NCI-H2227 (cell line): ENCODE results near the gene TLR7.

Experiments used
- DNase-seq: peaks from one replicate; lab custom pipeline; 2025; ENCODE audit not compliant: unreplicated experiment; lab: John Stamatoyannopoulos, UW

Gene TLR7

GRCh38 chrX:12890467-12890866 is 23.6 kb downstream of the TLR7 start:
- DNase-seq = no peak

DNA sequence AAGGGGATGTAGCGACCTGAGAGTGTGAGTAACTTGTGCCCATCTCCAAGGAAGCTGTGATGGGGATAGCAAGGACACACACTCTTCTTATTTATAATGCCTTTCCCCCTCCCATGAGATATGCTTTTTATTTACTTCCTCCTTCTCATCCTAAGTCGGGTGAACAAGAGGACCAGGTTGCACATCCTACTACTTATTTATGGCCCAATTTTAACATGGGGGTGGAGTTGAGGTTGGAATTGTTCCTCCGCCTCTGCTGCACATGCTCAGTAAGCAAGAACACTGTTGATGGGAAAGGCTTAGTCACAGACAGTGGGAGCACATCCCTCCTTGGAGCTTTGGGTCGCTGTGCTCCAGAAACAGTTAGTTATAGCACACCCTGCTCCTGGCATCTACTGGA is 24.3 kb downstream of the TLR7 start:
- DNase-seq = no peak

GRCh38 chrX:12891915-12892506 is 25.1 kb downstream of the TLR7 start:
- DNase-seq = no peak

DNA sequence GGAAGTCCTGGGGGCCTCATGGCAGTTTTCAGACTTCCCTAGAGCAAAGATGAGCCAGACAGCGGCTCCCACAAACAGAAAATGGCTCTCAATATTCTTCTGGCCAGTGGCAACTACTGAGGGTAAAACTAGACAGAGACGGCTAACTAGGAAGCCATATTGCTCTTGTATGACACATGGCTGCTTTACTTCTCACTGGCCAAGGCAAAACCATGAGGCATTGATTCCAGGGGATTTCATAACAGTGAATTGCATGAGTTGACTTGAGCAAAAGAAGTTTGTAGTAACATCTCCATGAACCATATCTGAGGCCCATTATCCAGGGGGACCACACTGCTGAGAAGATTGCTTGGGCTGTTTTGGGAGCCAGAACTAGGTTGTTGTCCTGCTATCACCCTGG is 25.8 kb downstream of the TLR7 start:
- DNase-seq = no peak

- peak; percentile 52 for DNase-seq
Observed at GRCh38 chrX:12894074-12895030, 27.5 kb downstream of the TLR7 start.

- no peak for DNase-seq
Observed at GRCh38 chrX:12895866-12896265, 29.0 kb downstream of the TLR7 start.

DNA sequence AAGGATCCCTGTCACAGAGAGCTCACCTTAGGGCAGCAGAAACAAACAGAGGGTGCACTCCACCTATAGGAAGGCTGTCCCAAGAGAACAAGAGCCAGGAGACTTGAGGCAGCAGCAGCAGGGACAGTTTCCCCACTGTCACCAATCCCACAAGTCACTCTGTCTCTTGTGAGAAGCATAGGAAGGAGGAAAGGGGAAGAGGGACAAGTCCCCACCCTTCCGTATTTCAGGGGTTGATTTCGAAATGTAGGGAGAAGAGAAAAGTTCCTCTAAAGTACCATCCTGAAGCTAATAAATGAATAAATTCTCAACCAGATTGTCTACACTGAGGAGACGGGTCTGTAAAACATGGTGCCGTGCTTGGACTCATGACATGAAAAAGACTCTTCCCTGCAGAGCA is 30.1 kb downstream of the TLR7 start:
- no peak for DNase-seq

- DNase-seq = no peak
Observed at GRCh38 chrX:12898073-12898472, 31.2 kb downstream of the TLR7 start.

- DNase-seq = no peak
Observed at GRCh38 chrX:12899506-12899905, 32.6 kb downstream of the TLR7 start.

GRCh38 chrX:12901486-12901885 is 34.6 kb downstream of the TLR7 start:
- peak; percentile 72 for DNase-seq

GRCh38 chrX:12903646-12904045 is 36.8 kb downstream of the TLR7 start:
- no peak for DNase-seq

DNA sequence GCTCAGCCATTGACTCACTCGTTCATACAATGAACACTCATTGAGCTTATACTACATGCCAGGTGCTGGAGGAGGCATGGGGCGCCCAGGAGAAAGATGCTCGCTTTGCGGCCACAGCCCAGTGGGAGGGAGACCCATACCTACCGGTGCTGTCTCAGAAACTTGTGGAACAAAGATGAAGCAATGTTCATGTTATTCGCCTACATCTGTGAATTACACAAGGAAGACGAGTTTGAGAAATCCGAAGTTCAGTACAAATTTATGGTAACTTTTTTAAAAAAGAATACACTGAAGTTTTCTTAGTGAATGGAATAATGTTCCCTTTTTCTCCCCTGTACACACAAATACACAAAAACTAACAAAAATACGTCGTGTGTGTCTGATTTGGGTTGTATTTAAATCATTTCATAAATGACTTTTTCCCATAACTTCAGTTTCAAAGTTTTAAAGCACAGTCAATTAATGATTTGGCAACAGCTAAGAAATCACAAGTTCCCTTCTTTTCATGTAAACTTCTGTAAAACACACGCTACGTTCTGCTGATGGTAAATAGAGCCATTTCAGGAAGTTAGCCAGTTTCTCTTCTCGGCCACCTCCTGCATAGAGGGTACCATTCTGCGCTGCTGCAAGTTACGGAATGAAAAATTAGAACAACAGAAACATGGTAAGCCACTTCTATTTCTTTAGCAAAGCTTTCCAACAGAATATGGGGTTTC is 39.3 kb downstream of the TLR7 start, which contains the start of gene TLR8:
TSS of gene TLR8 (plus strand) at position 575 of the 716 bp plus-strand sequence. CDS start at position 662, 87 bp downstream.
- no peak for DNase-seq

GRCh38 chrX:12910423-12911121 is 43.7 kb downstream of the TLR7 start:
- DNase-seq = no peak

GRCh38 chrX:12911122-12911470 is 44.2 kb downstream of the TLR7 start:
- no peak for DNase-seq

DNA sequence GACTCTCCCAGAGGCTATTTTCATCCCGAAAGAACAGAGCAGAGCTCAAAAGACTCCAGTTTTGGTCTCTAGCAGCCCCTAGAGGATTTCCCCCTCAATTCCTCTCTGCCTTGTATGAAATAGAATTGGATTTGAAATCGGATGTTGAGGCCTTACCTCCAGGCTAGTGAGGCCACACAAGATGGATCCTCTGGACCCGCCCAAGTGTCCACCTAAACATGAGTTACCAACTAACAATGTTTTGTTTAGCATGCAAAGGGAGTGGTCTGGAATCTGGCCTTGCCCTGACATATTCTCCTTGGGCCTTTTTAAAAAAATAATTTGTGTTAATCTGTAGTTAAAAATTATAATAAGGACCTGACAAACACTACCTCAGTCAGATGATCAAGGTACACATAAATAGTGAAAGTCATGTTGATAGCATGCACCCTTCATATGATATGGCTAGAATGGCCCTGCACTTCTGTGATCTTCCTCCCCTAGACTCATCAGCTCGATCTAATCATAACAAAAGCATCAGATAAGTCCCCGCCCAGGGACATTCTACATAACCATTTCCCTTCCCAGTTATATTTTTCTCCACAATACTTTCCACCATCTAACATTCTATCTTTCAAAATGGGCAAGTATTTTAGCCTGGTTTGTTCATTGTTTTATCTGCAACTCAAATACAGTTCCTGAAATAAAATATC is 46.1 kb downstream of the TLR7 start:
- no peak for DNase-seq

DNA sequence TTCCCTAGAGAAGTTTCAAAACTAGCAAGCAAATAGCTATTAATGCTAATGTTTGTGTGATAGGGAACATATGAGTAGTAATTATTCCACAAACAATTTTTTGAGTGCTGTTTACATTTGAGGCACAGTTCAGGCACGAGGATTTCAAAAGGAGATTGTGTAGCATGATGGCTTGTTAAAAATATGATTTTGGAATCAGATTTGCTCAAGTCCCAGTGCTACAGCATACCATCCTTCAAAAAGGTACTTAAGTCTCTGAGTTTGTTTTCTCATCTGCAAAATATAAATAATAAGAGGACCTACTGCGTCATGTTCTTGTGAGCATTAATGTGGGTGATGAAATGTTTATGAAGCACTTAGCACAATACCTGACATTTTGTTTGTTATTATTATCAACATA is 50.9 kb downstream of the TLR7 start:
- DNase-seq = no peak

- no peak for DNase-seq
Observed at GRCh38 chrX:12919051-12919450, 52.2 kb downstream of the TLR7 start.

GRCh38 chrX:12919620-12920019 is 52.7 kb downstream of the TLR7 start:
- no peak for DNase-seq

- DNase-seq = no peak
Observed at GRCh38 chrX:12920990-12921389, 54.1 kb downstream of the TLR7 start.

DNA sequence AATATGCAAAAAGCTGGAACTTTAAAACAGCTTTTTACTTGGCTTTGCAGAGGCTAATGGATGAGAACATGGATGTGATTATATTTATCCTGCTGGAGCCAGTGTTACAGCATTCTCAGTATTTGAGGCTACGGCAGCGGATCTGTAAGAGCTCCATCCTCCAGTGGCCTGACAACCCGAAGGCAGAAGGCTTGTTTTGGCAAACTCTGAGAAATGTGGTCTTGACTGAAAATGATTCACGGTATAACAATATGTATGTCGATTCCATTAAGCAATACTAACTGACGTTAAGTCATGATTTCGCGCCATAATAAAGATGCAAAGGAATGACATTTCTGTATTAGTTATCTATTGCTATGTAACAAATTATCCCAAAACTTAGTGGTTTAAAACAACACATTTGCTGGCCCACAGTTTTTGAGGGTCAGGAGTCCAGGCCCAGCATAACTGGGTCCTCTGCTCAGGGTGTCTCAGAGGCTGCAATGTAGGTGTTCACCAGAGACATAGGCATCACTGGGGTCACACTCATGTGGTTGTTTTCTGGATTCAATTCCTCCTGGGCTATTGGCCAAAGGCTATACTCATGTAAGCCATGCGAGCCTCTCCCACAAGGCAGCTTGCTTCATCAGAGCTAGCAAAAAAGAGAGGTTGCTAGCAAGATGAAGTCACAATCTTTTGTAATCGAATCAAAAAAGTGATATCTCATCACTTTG is 55.2 kb downstream of the TLR7 start:
- no peak for DNase-seq
